Kidney (tissue), 14 donors: ENCODE measurements around the gene SIX3. TPM values are rescaled to one million over a fixed set of nuclear protein-coding genes. Genes with fewer than 3 reads are reported as not detected.
A peak's percentile ranks its signal among the peaks of the same experiment; 100 is the strongest.

Source experiments
- DNase-seq, 5 donors: peaks; one replicate each; pipeline ENCODE4 v3.0.0-alpha.2; 2013 to 2020
- FAIRE-seq: peaks from 2 replicates; lab custom pipeline; 2012; peaks lifted over from hg19 to GRCh38; lab: Jason Lieb, UNC
- H3K27ac ChIP-seq, 2 donors: one replicate each; pipeline ENCODE4 v1.7.0; 2013; ENCODE audit warnings: low read depth in 2 of 2, low read length in 2 of 2, inconsistent platforms in 1 of 2
- H3K27me3 ChIP-seq: one replicate; pipeline ENCODE4 v1.7.1; 2013; ENCODE audit warnings: low read length, inconsistent platforms; ENCODE audit not compliant: control insufficient read depth, insufficient read depth
- H3K36me3 ChIP-seq, 3 donors: one replicate each; pipeline versions ENCODE4 v1.7.0 to v1.7.1; 2013; ENCODE audit warnings: low read length in 3 of 3, control low read depth in 1 of 3, inconsistent platforms in 1 of 3; ENCODE audit not compliant: insufficient read depth in 3 of 3, control insufficient read depth in 2 of 3
- H3K4me1 ChIP-seq, 3 donors: one replicate each; pipeline versions ENCODE4 v1.7.0 to v1.7.1; 2013; ENCODE audit warnings: low read length in 3 of 3, inconsistent platforms in 1 of 3, low read depth in 1 of 3; ENCODE audit not compliant: control insufficient read depth in 2 of 3, insufficient read depth in 2 of 3
- H3K4me3 ChIP-seq, 3 donors: one replicate each; pipeline versions ENCODE4 v1.7.0 to v1.8.1; 2013; ENCODE audit warnings: low read length in 3 of 3, control low read depth in 1 of 3, inconsistent platforms in 1 of 3
- H3K9ac ChIP-seq, 3 donors: one replicate each; pipeline versions ENCODE4 v1.7.0 to v1.7.1; 2013; ENCODE audit warnings: low read length in 3 of 3, control low read depth in 1 of 3, inconsistent platforms in 1 of 3
- H3K9me3 ChIP-seq, 3 donors: one replicate each; pipeline versions ENCODE4 v1.7.0 to v1.7.1; 2013; ENCODE audit warnings: low read length in 3 of 3, control low read depth in 1 of 3, inconsistent platforms in 1 of 3; ENCODE audit not compliant: control insufficient read depth in 2 of 3, insufficient read depth in 1 of 3
- intact Hi-C: fragments of 100-400 bp; cut with DNase I; formaldehyde crosslinking; loops from one replicate; pipeline ENCODE4 v1.11.1; 2022
- polyA plus RNA-seq: library from polyadenylated mRNA; stranded (reverse); fragments of 350-450 nt; fragmentation: Illumina TruSeq; extraction: RNeasy Lipid Tissue Mini Kit (QIAGEN cat#74804); gene quantifications from one replicate; pipeline ENCODE4 v1.2.3, GENCODE V29; 2014; ENCODE audit warnings: low read depth, low replicate concordance; ENCODE audit not compliant: insufficient read depth
- total RNA-seq: library from RNA; stranded (reverse); fragmentation: NEBNext Ultra II Directional; extraction: Animal tissue kit (Norgen Biotek cat#: 25700); gene quantifications from one replicate; pipeline ENCODE4 v1.2.1, GENCODE V29; 2021
- TF ChIP-seq, protein P1 (sequence below): IDR thresholded peaks from 3 replicates; pipeline ENCODE4 v1.5.1; 2012; ENCODE audit warnings: mild to moderate bottlenecking, moderate library complexity, borderline replicate concordance; ENCODE audit not compliant: insufficient read depth; ENCODE audit errors: extremely low read depth
- donor health status: control.
- donor health status: control.
- donor health status: control.
- donor health status: control.
- donor health status: control.
- donor health status: DM: yes; HTN: yes; CAD: no.
- donor health status: Normal renal cell carcinoma (clear cell type).

The SIX3 gene
- total and polyA plus RNA-seq, 2 donors from 2014 or later = 0.16 to 0.19 TPM

DNA sequence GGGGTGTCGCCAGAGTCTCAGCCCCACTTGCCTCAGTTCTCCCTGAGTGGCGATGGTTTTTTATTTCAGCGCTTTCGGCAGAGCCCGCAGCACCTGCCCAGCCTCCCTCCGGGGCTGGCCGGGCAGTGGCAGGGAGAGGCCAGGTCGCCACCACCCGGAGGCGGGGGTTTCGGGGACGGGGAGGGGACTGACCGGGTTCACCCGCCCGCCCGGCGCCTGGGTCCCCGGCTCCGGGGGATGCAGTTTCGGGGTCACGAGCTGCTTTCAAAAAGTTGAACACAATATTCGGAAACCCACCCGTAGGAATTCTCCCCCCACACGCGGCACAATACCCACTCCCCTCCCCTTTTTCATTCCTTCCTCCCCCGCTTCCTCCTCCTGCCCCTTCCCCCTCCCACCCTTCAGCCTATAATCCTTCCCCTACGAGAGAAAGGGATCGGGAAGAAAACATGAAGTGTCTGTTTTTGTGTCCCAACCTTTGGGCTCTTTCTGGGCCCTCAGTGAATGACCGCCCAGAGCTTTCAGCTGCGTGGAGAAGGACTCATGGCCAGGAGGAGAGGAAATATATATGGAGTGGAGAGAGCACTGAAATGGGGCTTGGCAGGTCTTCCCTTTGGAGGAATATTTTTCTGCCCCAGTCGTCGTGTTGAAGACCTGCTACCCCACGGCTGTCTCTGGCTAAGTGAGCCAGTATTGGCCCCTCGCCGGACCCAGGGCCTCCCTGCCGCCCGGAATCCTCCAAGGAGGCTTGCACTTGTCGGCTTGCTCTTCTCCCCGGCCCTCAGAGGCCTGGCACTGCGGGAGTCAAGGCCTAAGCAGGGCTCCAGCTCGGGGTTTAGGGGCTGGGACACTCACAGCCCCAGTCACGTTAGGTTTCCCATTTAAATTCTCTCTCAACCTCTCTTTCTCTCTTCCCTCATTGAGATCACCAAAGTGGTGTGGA is 2.1 kb upstream of the SIX3 start:
- FAIRE-seq = no peak
- Histone ChIP-seq H3K27ac (no peak overlapping the region), H3K4me1 (peaks cover 0 to 7% (median 0%) of the 10 kb centered on the region in 3 donors), H3K36me3 (no peaks in the 10 kb centered on the region), H3K27me3 (peaks cover 54% of the 10 kb centered on the region), H3K9me3 (no peaks in the 10 kb centered on the region), H3K4me3 (peak overlapping the region in 1 of 3 donors; percentile 29), H3K9ac (no peak overlapping the region)
- TF ChIP-seq, protein P1, sequence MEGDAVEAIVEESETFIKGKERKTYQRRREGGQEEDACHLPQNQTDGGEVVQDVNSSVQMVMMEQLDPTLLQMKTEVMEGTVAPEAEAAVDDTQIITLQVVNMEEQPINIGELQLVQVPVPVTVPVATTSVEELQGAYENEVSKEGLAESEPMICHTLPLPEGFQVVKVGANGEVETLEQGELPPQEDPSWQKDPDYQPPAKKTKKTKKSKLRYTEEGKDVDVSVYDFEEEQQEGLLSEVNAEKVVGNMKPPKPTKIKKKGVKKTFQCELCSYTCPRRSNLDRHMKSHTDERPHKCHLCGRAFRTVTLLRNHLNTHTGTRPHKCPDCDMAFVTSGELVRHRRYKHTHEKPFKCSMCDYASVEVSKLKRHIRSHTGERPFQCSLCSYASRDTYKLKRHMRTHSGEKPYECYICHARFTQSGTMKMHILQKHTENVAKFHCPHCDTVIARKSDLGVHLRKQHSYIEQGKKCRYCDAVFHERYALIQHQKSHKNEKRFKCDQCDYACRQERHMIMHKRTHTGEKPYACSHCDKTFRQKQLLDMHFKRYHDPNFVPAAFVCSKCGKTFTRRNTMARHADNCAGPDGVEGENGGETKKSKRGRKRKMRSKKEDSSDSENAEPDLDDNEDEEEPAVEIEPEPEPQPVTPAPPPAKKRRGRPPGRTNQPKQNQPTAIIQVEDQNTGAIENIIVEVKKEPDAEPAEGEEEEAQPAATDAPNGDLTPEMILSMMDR = no peak
- intact Hi-C loops = no loop called here
- DNase-seq = peak in 2 of 5 donors; percentile 19 to 63

DNA sequence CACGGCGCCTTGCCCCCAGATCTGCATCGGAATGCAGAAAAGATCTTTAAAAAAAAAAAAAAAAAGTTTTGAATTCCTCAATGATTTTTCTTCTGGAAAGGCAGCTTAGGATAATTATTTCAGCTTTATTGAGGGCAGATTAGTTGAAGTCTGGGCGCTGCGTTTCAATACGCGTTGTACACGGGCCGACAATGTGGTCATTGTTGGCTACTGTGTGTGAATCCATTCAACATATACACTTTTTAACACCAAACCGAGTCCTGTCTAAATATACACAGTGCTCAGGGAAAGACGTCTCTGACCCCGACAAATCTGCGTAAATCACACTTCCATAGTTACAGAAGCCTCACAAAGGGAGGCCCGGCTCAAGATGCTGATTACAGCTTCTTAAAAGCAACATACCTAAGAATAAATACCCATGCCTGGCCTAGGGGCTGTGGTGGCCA is 1.4 kb upstream of the SIX3 start:
- Histone ChIP-seq H3K27me3 (peaks cover 59% of the 10 kb centered on the region), H3K4me3 (no peak overlapping the region), H3K36me3 (no peaks in the 10 kb centered on the region), H3K9me3 (no peaks in the 10 kb centered on the region), H3K9ac (no peak overlapping the region), H3K4me1 (peaks cover 0 to 7% (median 0%) of the 10 kb centered on the region in 3 donors), H3K27ac (no peak overlapping the region)
- DNase-seq (no peak), FAIRE-seq (no peak)
- TF ChIP-seq, protein P1 = no peak
- intact Hi-C loops = no loop called here

DNA sequence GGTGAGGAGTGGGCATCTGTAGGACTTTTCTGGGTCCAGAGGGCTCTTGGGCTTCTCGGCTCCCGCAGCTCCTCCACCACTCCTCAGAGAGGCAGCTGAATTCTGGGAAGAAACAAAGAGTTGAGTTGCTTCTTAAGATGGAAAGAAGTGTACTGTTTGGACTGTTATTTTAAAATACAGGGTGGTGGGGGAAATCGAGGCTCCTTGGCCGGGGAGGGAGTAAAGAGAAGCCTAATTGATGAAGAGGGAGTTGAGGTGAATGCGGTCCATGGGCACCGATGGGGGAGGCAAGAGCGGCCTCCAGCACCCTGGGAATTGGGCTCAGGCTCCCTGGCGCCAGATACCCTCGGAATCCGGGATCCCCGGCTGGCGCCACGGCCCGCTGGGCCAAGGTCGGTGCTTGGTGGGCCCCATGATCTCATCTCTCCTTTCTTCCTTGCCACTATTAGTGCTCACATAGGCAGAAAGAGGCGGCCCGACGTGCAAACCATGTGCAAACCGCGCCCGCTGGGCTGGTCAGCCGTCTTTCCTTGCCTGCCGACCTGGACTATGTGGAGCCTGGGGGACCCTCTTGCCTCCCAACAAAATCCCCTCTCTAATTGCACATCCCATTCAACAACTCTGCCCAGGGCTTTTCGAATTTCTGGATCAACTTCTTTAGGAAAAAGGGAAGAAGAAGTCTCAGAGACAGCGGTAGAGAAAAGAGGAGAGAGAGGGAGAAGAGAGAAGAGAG is 604 bp upstream of the SIX3 start:
- Histone ChIP-seq H3K9me3 (no peaks in the 10 kb centered on the region), H3K4me3 (peak overlapping the region in 2 of 3 donors; percentile 64 to 70), H3K9ac (no peak overlapping the region), H3K36me3 (no peaks in the 10 kb centered on the region), H3K4me1 (peaks cover 0 to 7% (median 0%) of the 10 kb centered on the region in 3 donors), H3K27ac (no peak overlapping the region), H3K27me3 (peaks cover 66% of the 10 kb centered on the region)
- peak in 1 of 5 donors; percentile 42 for DNase-seq
- FAIRE-seq = no peak
- TF ChIP-seq, protein P1 = no peak
- intact Hi-C loops = no loop called here
